H1 (cell line): ENCODE results near the gene AGBL1.

ENCODE experiments used
- CREB1 ChIP-seq: IDR thresholded peaks from 2 replicates; pipeline ENCODE4 v1.6.1; 2012; ENCODE audit warnings: inconsistent platforms
- POLR2A ChIP-seq, 2 experiments: IDR thresholded peaks; 1 replicate in 1 of 2; 2 replicates in 1 of 2; pipeline ENCODE4 v1.6.1; 2011; ENCODE audit warnings: low read depth in 2 of 2, low read length in 2 of 2, mild to moderate bottlenecking in 2 of 2; ENCODE audit errors: control extremely low read depth in 1 of 2
- RAD21 ChIP-seq, 2 experiments: IDR thresholded peaks in 1 of 2; conservative IDR thresholded peaks in 1 of 2; 2 replicates each; pipeline ENCODE4 v1.6.1; 2011; ENCODE audit warnings: low read depth in 2 of 2, low read length in 2 of 2, improper control_type of control experiment in 1 of 2, inconsistent platforms in 1 of 2, mild to moderate bottlenecking in 1 of 2, moderate library complexity in 1 of 2
- TAF1 ChIP-seq: IDR thresholded peaks from 2 replicates; pipeline ENCODE4 v1.6.1; 2011; ENCODE audit warnings: mild to moderate bottlenecking, low read depth, low read length
- TF ChIP-seq, protein P1 (sequence below), 3 experiments: IDR thresholded peaks; 1 replicate in 2 of 3; 2 replicates in 1 of 3; pipeline versions ENCODE4 v1.5.1 to v1.6.1; 2011; ENCODE audit warnings: low read length in 3 of 3, mild to moderate bottlenecking in 3 of 3, inconsistent platforms in 2 of 3, low read depth in 1 of 3, moderate library complexity in 1 of 3; ENCODE audit not compliant: insufficient read depth in 1 of 3; ENCODE audit errors: control extremely low read depth in 1 of 3

- TF ChIP-seq, protein P1, sequence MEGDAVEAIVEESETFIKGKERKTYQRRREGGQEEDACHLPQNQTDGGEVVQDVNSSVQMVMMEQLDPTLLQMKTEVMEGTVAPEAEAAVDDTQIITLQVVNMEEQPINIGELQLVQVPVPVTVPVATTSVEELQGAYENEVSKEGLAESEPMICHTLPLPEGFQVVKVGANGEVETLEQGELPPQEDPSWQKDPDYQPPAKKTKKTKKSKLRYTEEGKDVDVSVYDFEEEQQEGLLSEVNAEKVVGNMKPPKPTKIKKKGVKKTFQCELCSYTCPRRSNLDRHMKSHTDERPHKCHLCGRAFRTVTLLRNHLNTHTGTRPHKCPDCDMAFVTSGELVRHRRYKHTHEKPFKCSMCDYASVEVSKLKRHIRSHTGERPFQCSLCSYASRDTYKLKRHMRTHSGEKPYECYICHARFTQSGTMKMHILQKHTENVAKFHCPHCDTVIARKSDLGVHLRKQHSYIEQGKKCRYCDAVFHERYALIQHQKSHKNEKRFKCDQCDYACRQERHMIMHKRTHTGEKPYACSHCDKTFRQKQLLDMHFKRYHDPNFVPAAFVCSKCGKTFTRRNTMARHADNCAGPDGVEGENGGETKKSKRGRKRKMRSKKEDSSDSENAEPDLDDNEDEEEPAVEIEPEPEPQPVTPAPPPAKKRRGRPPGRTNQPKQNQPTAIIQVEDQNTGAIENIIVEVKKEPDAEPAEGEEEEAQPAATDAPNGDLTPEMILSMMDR (IDR thresholded peaks at IDR 0.05; ENCODE audit: control extremely low read depth in 1 of 3, insufficient read depth in 1 of 3, low read depth in 1 of 3, low read length in 3 of 3): no peak
- no peak for TF ChIP-seq POLR2A (IDR thresholded peaks at IDR 0.05; ENCODE audit: control extremely low read depth in 1 of 2, low read depth in 2 of 2, low read length in 2 of 2)
- TF ChIP-seq RAD21 (IDR thresholded peaks at IDR 0.05 in 1 of 2, conservative IDR thresholded peaks at IDR 0.05 in 1 of 2; ENCODE audit: low read depth in 2 of 2, low read length in 2 of 2): no peak
- TF ChIP-seq TAF1: no peak
- no peak for TF ChIP-seq CREB1
Measured at GRCh38 chr15:86255247-86255646, 175.6 kb downstream of the AGBL1 start.
